Measurements from ENCODE around the gene ZNF735. TPM values are rescaled to one million over a fixed set of nuclear protein-coding genes. Genes with fewer than 3 reads are reported as not detected.
"Not testable (repeated sequence)": the region's sequence is repeated elsewhere in the genome, so short reads cannot be mapped to it uniquely, and the experiment has no call there.

ZNF735 gene
- total RNA-seq, 4 donors from 2014 or later: not detected

DNA sequence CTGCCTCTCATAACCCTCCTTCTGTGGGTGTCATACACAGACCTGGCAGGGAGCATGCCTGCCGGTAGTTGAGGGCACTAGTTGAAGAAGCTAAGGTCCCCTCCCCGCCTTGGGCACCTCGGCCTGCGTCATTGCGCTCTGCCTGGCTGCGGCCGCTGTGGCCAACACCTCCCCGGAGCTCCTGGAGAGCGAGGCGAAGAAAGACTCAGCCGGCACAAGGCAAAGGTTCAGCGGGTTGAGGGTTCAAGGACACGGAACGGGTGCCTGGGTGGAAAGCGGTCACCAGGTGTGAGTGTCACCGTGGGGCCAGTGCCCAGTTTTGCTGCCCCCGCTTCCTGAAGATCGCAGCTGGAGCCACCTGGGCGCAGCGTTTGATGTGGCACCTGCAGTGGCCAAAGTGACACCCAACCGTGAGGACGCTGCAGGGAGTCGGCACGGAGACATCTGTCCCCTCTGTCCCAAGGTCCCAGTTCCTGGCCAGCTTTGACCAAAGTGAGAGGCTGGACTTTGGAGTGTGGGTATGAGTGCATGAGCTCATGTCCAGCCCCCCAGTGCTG is 14.8 kb upstream of the ZNF735 start:
- no peak for TF ChIP-seq POLR2A (IDR thresholded peaks at IDR 0.05)
- TF ChIP-seq, protein P1, sequence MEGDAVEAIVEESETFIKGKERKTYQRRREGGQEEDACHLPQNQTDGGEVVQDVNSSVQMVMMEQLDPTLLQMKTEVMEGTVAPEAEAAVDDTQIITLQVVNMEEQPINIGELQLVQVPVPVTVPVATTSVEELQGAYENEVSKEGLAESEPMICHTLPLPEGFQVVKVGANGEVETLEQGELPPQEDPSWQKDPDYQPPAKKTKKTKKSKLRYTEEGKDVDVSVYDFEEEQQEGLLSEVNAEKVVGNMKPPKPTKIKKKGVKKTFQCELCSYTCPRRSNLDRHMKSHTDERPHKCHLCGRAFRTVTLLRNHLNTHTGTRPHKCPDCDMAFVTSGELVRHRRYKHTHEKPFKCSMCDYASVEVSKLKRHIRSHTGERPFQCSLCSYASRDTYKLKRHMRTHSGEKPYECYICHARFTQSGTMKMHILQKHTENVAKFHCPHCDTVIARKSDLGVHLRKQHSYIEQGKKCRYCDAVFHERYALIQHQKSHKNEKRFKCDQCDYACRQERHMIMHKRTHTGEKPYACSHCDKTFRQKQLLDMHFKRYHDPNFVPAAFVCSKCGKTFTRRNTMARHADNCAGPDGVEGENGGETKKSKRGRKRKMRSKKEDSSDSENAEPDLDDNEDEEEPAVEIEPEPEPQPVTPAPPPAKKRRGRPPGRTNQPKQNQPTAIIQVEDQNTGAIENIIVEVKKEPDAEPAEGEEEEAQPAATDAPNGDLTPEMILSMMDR (IDR thresholded peaks at IDR 0.05): no peak
- WGBS, 2 donors: 91 to 93% methylated on average over 20 to 24 of the region's 24 CpGs
- no peak for DNase-seq (ENCODE audit: low spot score in 2 of 2)
- H3K4me3 ChIP-seq (ENCODE audit: low read depth, poor library complexity, severe bottlenecking): no peak overlapping the region
- intact Hi-C loops (cut with DNase I; ENCODE audit: low total_unique reads): no loop called here

DNA sequence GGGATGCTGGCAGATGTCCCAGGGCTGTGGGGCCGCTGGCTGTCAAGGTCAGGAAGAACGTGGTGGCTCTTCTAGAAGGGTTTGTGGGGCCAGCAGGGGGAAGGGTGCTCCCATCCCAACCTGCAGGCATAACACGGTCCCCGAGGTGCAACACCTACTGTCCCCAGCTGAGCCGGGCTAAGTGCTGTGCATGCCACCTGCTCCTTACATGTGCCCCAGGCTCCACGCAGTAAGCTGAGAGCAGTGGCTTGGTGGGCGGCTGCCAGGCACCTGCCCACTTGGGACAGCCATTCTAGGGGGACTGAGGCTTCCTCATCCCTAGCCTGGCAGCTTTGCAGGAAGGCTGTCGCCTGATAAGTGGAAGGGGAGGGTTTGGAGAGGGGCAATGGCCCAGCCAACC is 14.2 kb upstream of the ZNF735 start:
- H3K4me3 ChIP-seq (ENCODE audit: low read depth, poor library complexity, severe bottlenecking): no peak overlapping the region
- no peak for DNase-seq (ENCODE audit: low spot score in 2 of 2)
- WGBS, 2 donors: 79 to 83% methylated on average over 7 to 8 of the region's 8 CpGs
- TF ChIP-seq, protein P1 (IDR thresholded peaks at IDR 0.05): no peak
- no peak for TF ChIP-seq POLR2A (IDR thresholded peaks at IDR 0.05)
- intact Hi-C loops (cut with DNase I; ENCODE audit: low total_unique reads): no loop called here

DNA sequence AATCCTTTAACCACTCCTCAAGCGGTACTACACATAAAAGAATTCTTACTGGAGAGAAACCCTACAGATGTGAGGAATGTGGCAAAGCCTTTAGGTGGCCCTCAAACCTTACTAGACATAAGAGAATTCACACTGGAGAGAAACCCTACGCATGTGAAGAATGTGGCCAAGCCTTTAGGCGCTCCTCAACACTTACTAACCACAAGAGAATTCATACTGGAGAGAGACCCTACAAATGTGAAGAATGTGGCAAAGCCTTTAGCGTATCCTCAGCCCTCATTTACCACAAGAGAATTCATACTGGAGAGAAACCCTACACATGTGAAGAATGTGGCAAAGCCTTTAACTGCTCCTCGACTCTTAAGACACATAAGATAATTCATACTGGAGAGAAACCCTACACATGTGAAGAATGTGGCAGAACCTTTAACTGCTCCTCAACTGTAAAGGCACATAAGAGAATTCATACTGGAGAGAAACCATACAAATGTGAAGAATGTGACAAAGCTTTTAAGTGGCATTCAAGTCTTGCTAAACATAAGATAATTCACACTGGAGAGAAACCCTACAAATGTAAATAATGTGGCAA is 12.8 kb downstream of the ZNF735 start:
- DNase-seq (ENCODE audit: low spot score in 2 of 2); H3K4me3 ChIP-seq (ENCODE audit: low read depth, poor library complexity, severe bottlenecking); intact Hi-C loops (cut with DNase I; ENCODE audit: low total_unique reads): not testable (repeated sequence)
- WGBS, 2 donors: 79 to 82% methylated on average over 5 of the region's 5 CpGs

- TF ChIP-seq, protein P1 (IDR thresholded peaks at IDR 0.05): no peak
- TF ChIP-seq POLR2A (IDR thresholded peaks at IDR 0.05): no peak
Measured at GRCh38 chr7:64223366-64223765, 16.4 kb downstream of the ZNF735 start.

GRCh38 chr7:64228174-64228573 is 21.2 kb downstream of the ZNF735 start, which contains the start of gene ZNF679:
Gene ZNF679, plus strand, starts transcription at chr7:64228474. Its CDS starts 20,644 bp downstream, at chr7:64249118.
- intact Hi-C loops (cut with DNase I; ENCODE audit: low total_unique reads); DNase-seq (ENCODE audit: low spot score in 2 of 2); H3K4me3 ChIP-seq (ENCODE audit: low read depth, poor library complexity, severe bottlenecking): not testable (repeated sequence)
- 94 to 100% methylated on average over 1 of the region's 1 CpG for WGBS, 2 donors

More at GRCh38 chr7:64223366-64223765, 16.4 kb downstream of the ZNF735 start:
- H3K4me3 ChIP-seq (ENCODE audit: low read depth, poor library complexity, severe bottlenecking): no peak overlapping the region
- WGBS, 2 donors: 44 to 48% methylated on average over 2 of the region's 2 CpGs
- intact Hi-C loops (cut with DNase I; ENCODE audit: low total_unique reads): no loop called here
- DNase-seq (ENCODE audit: low spot score in 2 of 2): no peak

GRCh38 chr7:64266341-64266919 is 59.4 kb downstream of the ZNF735 start:
- intact Hi-C loops (cut with DNase I; ENCODE audit: low total_unique reads): no loop called here
- DNase-seq (ENCODE audit: low spot score in 2 of 2): no peak
- no peak overlapping the region for H3K4me3 ChIP-seq (ENCODE audit: low read depth, poor library complexity, severe bottlenecking)
- WGBS, 2 donors: 75 to 88% methylated on average over 1 of the region's 1 CpG
- no peak for TF ChIP-seq POLR2A (IDR thresholded peaks at IDR 0.05)
- TF ChIP-seq, protein P1 (IDR thresholded peaks at IDR 0.05): no peak

Other genes starting within 250 kb of the ZNF735 start
- not detected for gene ZNF722, start 208.4 kb upstream of the ZNF735 start, total RNA-seq
- gene ZNF727, start 161.8 kb upstream of the ZNF735 start, total RNA-seq: 1 to 10 TPM in 3 of 4 donors, not detected in 1; 1.5 to 2.1 (median 1.9) TPM
- gene ZNF679, start 21.3 kb downstream of the ZNF735 start, total RNA-seq: not detected
- 10 to 100 TPM in 1 of 4 donors, 1 to 10 TPM in 3; 2.7 to 20.7 (median 7.5) TPM for gene ZNF736, start 106.8 kb downstream of the ZNF735 start, total RNA-seq